ENCODE measurements around the gene CDKN2B-AS1.

- no peak for TF ChIP-seq CTCF (IDR thresholded peaks at IDR 0.05)
- TF ChIP-seq POLR2A (IDR thresholded peaks at IDR 0.05): no peak
Observed at GRCh38 chr9:22088717-22089061, 94.1 kb downstream of the CDKN2B-AS1 start.
